GM19372 (cell line): ENCODE results near the gene TCP11.
"Not testable (repeated sequence)": the region's sequence is repeated elsewhere in the genome, so short reads cannot be mapped to it uniquely, and the experiment has no call there.

Experiments
- ATAC-seq: cut with Tn5 transposase; IDR thresholded peaks from one replicate; pipeline ENCODE4 v1.9.1; 2021; ENCODE audit warnings: mild to moderate bottlenecking, low read depth, moderate library complexity; ENCODE audit not compliant: unreplicated experiment

TCP11 gene

DNA sequence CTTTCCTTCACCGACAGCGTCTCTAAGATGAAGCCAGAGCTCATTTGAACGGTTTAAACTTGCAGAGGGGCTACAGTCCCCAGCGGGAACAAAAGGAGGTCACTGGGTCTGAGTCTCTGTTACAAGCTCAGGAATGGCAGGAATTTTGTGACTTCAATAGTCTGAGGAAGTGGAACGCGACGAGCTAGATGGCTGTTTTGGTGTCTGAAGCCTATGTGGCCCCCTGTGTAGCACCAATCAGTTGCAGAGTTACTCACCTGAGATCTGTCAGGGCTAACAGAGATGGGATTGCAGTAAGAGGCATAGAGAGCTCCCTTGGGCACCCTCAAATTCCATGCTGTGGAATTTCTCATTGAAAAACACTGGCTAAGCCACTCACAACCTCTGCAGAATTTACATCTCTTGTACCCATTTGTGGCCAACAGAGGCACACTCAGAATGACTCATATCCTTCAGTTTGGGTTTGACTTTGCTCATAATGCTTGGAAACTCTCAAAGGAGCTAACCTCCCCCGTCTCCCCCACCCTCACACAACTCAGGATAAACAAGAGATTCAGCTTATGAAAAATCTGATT, 7.1 kb upstream of the TCP11 start:
- ATAC-seq: no peak

DNA sequence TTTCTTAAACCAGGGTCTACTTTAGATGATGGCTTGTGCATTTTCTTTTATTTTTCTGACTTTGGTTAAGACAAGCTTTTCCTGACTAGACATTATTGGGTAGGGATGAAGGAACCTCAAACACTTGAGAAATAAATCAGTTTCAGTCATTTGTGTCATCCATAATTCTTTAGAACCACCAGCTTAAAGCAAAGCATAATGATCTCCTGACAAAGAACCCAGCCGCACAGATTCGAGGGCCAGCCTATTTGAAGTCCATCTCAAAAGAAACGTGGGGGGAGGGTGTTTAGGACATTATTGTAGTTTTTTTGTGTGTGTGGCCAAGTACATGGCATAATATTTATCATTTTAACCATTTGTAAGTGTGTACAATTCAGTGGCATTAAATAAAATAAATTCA, 6.3 kb upstream of the TCP11 start:
- no peak for ATAC-seq

DNA sequence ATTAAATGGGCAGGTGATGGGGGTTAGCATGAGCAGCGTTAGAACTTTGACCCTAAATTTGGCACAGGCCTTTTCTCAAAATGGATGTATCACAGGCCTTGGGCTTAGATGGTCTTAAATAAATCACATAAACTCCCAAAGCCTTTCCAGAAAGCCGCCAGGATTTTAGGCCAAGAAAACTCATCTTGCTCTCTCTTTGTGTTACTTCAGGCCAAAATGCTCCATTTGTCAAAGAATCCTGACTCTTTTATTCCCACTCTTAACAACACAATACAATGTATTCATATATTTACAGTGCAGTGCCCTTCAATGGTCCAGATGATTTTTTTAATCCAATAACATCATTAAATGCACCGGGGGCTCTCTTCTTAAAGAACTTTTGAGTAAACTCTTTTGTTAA, 5.9 kb upstream of the TCP11 start:
- ATAC-seq: no peak

DNA sequence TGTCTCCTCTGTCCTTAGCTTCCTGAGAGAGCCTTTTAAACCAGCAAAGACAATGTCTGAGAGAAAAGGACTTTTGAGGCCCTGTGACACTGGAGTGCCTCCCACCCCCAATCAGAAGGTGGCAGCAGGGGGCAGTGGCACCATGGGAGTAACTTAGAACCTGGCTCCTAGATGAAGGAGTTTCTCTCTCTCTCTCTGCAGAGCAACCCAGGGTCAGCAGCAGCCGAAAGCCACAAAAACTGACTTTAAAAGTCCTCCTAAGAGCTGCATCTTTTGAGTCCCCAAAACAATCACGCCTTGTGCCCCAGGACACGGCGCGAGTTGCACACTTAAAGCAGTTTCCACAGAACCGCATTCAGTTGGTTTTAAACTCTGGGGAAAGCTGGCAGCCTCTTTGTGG, 5.3 kb upstream of the TCP11 start:
- ATAC-seq: no peak

DNA sequence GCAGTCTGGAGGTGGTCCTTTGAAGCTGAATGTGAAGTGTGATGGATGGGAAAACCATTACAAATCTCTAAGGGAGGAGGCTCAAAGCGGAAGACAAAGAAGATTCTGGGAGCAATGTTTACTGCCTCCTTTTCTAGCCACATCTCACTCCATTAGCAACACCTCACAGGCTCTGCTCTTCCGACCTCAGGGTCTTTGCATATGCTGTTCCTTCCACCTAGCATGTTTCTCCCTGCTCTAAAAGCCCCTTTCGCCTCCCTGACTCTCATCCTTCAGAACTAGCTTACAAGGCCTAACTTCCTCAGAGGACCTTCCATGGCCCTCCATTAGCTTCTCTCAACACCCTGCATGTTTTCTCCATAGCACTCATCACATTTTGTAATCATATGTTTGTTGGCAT, 4.6 kb upstream of the TCP11 start:
- ATAC-seq: no peak

DNA sequence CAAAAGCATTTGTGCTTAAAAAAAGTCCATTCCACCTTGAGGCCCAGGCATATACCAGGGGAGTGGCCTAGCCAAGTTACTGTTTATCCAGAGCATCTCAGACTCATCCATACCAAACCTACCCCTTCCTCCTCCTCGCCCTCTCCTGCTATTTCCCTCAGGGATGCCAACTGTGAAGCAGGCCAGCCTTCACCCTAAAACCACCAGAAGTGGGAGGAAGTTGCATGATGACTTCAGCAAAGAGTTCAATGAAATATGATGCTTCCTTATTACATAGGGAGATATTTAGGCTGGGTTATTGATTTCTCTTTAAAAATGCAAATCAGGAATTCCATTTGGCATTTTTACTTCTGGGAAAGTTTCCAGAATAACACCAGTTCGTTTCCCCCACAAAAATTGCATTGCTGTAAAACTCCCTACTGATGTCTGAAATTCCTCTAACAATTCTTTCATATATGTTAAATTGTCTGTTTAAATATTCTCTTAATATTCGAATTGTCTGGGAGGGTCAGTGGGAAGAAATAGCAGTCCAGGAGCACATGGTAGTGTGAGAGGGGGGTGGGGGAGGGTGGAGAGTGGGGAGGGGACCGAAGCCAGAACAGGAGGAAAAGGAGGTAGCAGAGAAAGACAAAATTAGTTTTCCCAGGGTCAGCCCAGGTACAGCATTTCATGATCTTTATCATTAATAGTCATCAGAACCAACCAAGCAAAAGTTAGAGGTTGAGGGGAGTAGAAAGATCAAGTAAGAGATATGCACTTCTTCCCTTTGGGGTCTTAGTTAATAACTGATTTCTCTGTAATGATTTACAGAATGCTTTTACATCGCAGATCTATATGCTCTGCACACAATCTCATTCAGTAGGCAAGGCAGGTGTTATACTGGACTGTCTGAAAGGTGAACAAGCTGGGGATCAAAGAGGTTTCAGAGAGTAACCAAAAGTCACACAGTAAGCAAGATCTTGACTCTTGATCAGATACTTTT, 1.7 kb upstream of the TCP11 start:
- no peak for ATAC-seq

DNA sequence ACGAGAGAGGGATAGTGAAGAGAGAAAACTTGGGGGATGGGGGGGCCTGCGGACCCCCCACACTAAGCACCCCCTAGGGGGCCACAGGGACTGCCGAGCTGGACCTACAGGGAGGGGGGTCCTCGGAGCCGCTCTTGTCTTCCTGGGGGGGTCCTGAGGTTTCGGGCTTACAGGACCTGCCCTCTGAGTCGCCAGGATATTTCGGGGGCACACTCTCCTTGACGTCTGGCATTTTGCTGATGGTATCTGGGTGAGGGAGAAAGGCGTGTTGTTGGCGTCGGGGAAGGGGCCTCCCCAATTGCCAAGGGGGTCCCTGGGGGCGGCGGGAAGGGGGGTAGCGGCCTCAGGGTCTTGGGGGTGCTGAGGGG, 516 bp downstream of the TCP11 start:
- ATAC-seq: no peak

DNA sequence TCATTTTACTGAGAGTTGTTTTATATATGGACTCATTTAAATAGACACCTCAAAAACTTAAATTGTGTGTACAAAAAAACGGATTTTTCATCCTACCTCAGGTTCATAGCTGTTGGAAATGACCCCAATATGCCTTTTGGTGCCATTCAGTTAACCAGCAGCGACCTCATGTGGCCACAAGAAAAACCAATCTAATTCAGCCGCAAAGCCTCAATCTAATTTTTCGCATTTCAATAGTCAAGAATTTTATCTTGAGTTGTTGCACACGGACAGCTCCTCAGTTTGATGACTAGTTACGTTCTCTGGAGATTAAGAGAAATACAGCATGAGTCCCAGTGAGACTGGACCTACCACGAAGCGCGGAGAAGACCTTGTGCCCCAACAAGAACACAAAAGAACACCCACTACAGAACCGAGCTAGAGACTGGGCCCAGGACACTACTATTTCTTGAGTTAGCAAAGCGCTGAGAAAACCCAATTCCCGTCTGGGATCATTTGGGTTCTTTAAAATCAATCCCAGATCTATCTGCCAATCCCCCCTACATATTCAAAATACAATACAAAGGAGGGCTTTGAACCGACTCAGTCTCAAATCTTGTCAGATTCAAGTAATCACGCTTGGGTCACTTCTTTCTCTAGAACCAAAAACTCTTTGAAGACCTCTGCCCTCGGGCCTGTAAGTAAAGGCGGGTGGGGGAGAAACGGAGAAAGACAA, 1.1 kb downstream of the TCP11 start:
- no peak for ATAC-seq

DNA sequence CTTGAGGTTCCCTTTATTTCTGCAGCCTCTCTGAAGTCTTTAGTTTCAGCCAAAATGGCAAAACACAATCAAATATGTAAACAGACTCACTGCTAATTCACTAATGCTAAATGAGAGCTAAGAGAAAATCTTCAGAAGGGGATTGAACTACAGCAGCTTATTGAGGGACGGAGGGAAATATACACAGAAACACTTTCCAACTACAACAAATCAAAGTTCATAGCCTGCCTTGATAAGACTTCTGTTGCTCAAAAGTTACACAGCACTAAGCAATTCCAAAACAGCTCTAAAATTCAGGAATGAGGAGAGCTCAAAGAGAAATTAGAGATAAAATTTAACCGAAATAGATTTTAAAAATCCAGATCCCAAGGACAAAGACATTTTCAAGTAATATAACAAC, 1.7 kb downstream of the TCP11 start:
- no peak for ATAC-seq

DNA sequence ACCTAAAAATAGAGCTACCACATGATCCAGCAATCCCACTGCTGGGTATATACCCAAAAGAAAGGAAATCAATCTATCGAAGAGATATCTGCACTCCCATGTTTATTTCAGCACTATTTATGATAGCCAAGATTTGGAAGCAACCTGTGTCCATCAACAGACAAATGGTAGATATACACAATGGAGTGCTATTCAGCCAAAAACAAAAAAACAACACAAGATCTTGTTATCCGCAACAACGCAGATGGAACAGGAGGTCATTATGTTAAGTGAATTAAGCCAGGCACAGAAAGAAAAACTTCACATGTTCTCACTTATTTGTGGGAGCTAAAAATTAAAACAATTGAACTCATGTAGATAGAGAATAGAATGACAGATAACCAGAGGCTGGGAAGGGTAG, 2.9 kb downstream of the TCP11 start:
- not testable (repeated sequence) for ATAC-seq

DNA sequence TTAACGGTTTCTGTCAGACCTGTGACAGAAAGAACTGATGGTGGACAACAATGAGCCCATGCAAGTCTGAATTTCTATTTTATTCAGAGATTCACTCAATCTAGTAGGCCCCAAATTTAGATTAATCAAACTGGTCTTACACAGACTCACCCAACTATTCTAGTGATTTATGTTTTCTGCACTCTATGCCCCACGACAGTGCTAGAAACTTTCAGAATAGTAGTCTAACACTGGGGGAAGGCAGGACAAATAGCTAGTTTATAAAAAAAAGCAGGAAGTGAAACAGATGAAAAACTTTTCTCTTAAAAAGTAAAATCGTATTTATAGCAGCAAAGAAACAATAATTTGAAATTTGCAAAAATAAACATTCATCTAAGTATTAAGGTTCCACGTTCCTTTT, 5.0 kb downstream of the TCP11 start:
- ATAC-seq: no peak

DNA sequence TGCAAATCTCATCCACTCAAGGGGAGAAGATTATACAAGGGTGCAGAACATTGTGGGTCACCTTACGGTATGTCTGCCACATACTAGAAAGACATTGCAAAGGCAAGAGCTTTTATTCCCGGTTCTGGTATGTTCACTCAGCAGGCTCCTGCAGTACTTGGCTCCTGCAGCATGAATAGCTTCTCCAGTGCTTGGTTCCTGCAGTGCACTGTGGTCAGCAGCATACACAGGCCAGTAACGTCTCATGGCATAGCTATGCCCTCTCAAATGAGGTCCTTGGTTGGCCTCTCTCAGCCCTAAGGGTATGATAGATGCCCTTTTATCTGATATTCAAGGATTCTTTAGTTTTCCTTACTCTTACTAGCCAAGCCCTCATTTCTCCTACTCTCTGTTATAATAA, 12.6 kb downstream of the TCP11 start:
- no peak for ATAC-seq

DNA sequence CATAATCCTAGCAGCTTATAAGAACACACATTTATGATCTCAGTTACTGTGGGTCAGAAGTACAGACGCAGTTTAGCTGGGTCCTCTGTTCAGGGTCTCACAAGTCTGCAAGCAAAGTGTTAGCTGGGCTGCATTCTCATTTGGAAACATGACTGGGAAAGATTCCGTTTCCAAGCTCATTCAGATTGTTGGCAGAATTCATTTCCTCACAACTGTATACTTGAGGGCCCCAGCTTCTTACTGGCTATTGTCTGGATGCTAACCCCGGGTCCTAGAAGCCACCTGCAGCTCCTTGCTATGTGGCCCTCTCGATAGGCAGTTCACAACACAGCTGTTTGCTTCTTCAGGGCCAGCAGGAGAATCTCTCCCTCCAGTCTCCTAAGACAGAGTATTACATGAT, 13.1 kb downstream of the TCP11 start:
- no peak for ATAC-seq

DNA sequence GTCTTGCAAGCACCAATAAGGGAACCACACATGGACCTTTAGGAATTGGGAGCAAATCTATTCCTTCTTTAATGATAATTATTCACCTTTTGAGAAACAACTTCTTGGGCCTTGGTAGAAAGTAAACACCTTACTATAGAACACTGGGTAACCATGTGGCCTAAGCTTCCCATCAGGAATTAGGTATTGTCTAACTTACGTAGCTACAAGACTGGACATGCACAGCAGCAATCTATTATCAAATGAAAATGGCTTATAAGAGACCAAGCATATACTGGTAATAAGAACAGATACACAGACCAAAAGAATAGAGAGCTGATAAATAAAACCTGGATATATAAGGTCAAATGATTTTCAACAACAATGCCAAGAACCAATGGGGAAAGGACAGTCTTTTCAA, 16.8 kb downstream of the TCP11 start:
- no peak for ATAC-seq

DNA sequence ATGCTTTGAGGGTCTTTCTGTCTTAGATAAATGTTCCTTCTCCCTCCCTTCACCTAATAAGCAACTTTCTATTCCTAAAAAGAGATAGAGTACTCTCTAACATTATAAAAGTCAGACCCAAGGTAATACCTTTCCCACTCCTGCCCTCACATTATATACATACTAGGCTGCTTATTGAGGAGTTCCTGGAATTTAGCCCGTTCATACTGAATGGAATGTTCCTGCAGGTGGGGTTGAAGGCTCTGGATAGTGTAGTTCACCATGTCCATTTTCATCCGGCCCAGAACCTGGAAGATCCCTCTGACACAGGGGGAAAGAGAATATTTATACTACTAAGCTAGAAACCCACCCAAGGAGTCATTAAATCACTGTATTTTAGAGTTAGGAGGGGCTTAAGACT, 20.4 kb downstream of the TCP11 start:
- ATAC-seq: no peak

DNA sequence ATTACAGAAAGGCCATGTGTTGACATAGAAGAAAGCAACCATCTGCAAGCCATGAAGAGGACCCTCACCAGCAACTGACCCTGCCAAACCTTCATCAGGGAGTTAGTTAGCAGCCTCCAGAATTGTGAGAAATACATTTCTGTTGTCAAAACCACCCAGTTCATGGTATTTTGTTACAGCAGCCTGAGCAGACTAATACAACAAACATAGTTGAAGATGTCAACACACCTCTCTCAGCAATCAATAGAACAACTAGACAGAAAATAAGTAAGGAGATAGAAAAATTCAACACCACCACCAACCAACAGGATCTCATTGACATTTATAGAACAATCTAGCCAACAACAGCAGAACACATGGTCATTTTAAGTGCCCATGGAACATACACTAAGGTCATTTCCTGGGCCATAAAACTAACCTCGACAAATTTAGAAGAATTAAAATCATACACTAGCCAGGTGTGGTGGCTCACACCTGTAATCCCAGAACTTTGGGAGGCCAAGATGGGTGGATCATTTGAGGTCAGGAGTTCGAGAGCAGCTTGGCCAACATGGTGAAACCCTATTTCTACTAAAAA, 32.7 kb downstream of the TCP11 start:
- ATAC-seq: no peak

DNA sequence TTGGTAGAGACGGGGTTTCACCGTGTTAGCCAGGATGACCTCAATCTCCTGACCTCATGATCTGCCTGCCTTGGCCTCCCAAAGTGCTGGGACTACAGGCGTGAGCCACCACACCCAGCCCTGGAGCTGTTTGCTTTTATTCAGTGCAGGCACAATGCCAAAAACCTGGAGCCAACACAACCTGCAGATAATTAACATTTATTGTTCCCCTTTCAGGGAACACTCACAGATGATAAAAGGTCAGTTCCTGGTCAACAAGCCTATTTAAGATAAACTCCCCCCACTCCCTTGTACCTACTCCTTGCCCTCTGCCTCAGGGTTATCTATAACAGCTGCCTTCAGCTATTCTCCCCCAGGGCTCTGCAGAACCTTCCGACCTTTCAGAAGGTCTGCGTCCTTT, 33.4 kb downstream of the TCP11 start:
- ATAC-seq: not testable (repeated sequence)

DNA sequence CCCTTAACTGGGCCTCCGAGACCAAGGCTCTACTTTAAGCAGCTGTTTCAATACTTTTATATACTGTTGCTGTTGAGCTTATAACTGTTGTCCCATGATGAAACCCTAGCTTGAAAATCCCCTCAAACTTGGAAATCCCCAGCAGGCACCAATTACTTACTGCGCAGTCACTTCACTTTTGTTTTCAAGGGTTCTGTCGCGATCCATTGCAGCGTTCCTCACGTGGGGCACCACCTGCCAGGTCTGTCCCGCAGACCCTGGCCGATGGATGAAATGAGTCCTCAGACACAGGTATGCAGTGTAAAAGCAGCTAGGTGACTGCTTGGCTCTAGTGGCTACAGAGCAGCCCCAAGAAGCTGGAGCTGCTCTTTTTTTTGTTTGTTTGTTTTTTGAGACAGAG, 33.9 kb downstream of the TCP11 start:
- not testable (repeated sequence) for ATAC-seq

DNA sequence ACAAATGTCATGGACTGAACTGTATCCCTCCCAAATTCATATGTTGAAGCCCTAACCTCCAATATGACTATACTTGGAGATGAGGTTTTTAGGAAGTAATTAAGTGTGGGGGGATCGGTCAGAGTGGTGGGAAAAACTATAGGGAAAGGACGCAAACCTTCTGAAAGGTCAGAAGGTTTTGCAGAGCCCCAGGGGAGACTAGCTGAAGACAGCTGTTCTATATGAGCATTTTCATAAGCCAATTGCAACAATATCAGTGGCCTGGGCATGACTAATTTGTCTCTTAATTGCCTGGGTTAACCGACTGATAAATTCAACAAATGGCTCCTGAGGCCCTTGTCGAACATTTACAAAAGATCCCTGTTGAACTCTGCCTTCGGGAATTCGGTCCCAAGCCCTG, 35.1 kb downstream of the TCP11 start:
- not testable (repeated sequence) for ATAC-seq

DNA sequence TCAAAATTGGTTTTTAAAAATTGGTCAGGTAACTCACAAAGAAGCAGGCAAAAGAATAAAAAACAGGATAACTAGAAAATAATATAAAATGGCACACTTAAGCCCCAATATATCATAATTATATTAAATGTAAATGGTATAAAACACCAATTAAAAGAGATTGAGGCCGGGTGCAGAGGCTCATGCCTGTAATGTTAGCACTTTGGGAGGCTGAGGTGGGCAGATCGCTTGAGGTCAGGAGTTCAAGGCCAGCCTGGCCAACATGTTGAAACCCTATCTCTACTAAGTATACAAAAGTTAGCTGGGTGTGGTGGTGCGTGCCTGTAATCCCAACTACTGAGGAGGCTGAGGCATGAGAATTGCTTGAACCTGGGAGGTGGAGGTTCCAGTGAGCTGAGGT, 36.1 kb downstream of the TCP11 start:
- no peak for ATAC-seq

DNA sequence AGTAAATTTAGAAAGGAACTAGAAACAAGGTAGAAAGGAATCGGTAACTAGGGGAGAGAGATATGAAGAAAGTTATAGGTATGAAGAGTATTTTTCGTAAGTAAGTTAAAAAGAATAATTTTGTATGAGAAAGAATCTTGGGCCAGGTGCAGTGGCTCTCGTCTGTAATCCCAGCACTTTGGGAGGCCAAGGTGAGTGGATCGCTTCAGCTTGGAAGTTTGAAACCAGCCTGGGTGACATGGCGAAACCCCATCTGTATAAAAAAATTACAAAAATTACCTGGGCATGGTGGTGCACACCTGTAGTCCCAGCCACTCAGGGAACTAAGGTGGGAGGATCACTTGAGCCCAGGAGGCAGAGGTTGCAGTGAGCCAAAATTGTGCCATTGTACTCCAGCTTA, 42.0 kb downstream of the TCP11 start:
- ATAC-seq: no peak
